HTERT RPE-1 (cell line): ENCODE data around the gene PDE6A.
"Not testable (repeated sequence)": the region's sequence is repeated elsewhere in the genome, so short reads cannot be mapped to it uniquely, and the experiment has no call there.

ENCODE experiments used
- in situ Hi-C: fragments of 300-500 bp; cut with MboI; formaldehyde crosslinking; loops from 4 replicates; pipeline ENCODE4 v1.14.3; 2020; ENCODE audit warnings: low sequenced_read_pairs

PDE6A gene

DNA sequence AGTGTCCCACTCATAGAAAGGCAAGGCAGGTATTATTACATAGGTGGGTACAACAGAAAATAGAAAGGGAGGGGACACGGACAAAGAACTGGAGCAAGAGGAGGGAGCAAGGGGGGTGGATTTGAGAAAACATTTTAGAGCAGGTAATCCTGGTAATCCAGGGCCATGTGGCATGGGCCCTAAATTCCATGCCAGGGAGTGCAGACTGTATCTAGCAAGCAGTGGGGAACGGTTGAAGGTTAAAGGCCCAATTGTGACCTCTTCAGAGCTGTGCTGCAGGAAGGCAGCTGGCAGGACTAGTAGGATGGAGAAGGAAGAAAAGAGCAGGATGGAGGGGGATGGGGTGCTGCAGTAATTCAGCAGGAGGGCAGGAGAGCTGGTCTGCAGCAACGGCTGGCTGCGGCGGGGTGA, 75.2 kb downstream of the PDE6A start:
- in situ Hi-C loops: no loop called here

DNA sequence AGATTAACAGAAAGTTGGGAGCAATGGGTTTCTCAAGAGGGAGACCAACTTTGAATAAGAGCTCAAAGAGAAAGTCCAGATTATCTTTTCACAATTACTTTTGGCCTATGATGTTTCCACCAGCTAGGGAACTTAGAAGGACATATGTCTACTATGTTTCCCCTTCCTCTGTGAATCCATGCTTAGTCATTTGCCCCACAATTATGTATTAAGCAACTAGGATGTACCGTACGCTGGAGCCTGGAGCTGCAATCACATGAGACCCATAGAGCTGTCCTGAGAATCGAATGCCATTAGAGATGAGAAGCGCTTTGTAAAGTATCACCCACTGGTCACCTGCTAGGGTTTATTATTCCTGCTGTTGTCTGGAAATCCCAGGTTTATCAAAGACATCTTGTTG, 78.8 kb downstream of the PDE6A start:
- in situ Hi-C loops: no loop called here

DNA sequence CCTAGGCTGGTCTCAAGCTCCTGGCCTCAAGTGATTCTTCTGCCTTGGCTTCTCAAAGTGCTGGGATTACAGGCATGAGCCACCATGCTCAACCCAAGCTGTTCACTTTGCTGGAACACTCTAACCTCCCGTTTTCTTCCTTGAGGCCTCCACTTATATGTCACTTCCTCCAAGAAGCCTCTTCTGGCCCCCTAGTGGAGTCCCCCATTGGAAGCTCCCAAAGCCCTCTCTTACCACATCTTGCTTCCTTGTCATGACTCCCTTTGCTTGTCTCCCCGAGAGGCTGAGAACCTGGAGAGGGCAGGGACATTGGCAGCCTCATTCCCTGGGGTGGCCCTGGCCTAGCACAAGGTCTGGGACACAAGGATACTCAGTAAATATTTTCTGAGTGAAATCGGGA, 80.8 kb downstream of the PDE6A start:
- in situ Hi-C loops: no loop called here

DNA sequence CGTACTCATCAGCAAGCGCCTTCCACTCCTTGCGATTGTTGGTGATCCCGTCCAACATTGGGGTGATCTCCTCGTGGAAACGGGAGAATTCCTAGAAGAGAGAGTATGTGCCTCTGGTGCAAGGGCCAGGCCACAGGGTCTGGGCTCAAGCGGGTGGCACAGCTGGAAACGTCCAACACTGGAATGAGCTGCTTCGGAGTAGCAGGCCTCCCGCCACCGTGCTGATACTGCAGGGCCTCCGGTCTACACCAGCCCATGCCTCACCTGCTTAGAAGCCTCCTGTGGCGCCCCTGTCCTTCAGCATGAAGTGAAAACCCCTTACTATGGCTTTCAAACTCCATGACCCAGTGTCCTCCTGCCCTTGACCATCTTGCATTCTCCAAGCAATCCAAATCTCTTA, 81.4 kb downstream of the PDE6A start:
- in situ Hi-C loops: no loop called here

DNA sequence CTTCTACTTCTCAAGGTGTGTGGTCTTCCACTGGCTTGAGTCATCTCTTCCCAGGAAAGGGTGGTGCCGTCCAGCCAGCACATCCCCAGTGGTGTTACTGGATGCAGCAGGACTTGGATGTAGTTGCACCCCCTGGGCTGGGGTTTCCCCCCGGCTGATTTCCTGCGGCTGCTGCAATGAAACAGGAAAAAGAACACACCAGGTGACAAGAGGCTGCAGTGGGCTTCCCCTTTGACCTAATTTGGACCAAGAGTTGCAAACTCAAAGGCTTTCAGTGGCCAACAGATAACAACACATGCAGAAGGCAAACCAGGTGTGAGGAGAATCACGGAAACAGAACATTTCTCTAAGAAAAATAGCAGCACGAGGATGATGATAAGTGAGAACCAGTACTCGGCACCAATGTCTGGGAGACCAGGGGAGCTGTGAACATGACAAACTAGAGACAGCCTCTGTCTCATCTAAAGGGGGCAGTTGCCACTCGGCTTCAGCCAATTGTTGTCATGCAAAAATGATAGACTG, 83.7 kb downstream of the PDE6A start:
- in situ Hi-C loops: no loop called here

DNA sequence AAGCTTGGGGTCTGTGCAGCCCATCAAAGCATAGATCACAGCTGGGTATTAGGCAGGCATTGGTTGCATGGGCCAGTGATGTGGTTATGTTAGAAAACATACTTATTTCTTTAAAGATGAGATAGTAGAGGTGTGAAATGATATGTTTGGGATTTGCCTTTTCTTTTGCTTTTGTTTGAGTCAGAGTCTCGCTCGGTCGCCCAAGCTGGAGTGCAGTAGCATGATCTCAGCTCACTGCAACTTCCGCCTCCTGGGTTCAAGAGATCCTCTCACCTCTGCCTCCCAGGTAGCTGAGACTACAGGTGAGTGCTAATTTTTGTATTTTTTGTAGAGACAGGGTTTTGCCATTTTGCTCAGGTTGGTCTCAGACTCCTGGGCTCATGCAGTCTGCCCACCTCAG, 84.8 kb downstream of the PDE6A start:
- in situ Hi-C loops: no loop called here

DNA sequence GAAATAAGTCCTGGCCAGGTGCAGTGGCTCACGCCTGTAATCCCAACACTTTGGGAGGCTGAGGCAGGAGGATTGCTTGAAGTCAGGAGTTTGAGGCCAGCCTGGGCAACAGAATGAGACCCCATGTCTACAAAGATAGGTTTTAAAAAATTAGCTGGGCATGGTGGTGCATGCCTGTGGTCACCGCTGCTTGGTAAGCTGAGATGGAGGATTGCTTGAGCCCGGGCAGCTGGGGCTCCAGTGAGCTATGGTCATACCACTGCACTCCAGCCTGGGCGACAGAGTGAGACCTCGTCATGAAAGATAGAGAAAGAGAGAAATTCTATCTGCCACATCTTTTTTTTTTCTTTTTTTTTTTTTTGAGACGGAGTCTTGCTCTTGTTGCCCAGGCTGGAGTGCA, 86.1 kb downstream of the PDE6A start:
- in situ Hi-C loops: not testable (repeated sequence)

DNA sequence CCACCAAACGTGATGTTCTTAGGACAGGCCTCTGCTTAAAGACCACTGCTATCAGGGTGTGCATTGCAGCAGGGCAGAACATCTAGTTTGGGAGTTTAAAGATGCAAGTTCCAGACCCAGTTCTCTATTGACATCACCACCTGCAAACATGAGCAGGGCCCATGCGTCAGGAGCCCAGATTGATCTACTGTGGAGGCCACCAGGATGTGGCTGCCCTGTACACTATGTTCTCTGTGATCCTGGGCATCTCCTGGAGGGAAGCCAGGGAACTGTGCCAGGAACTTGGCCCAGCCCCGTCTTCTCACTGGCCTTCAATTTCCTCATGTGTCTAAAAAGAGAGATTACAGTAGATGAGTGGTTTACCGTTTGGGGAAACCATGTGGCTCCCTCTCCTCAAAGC, 87.1 kb downstream of the PDE6A start:
- in situ Hi-C loops: no loop called here

DNA sequence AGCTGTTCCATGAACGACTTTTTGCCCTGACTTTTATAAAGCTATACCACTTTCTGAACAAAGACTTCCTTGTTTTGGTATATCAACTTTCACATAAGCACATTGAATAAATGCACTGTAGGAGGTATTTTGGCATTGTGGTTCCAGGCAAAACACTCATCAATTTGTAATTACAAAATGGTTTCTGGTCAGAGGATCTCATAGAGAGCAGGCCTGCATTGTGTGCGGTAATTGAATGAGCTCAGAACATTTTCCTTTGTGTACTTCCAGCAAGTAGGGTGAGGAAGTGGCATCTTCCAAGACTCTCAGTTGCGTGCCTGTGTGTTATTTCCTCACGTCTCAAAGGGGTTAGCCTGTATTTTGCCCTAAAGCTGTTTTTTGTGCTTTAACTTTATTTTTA, 89.2 kb downstream of the PDE6A start:
- in situ Hi-C loops: no loop called here

DNA sequence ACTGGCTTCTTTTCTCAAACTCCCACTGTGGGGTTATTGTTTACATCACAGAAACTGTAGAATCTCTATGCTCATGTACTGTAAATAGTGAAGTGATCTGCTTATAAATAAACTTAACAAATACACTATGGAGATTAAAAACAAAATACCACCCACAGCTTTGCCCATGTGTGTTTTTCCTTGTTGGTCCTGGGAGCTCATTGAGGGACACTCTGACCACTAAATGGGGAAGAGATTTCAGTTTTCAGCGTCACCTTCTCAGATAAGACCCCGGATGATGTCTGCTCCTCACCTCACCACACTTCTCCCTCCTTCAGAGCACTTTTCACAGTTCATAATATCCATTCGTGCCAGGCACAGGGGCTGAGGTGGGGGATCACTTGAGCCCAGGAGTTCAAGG, 89.7 kb downstream of the PDE6A start:
- in situ Hi-C loops: no loop called here

DNA sequence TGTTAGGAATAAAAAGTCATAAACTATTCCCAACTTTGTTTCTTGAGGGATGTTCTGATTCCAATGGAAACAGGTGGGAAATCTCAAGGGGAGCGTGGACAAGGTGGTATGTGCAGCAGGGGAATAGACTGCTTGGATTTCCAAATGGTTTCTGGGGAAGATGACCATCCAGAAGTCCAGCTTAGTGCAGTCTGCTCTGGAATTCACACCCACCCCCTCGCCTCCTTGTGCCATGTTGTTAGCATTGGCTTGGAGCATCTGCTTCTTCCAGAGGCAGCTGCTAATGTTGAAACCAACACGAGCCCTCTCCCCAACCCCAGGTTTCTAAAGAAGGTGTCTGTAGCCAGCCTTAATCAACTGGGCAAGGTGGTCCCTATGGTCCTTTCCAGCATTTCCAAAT, 90.9 kb downstream of the PDE6A start:
- in situ Hi-C loops: no loop called here

DNA sequence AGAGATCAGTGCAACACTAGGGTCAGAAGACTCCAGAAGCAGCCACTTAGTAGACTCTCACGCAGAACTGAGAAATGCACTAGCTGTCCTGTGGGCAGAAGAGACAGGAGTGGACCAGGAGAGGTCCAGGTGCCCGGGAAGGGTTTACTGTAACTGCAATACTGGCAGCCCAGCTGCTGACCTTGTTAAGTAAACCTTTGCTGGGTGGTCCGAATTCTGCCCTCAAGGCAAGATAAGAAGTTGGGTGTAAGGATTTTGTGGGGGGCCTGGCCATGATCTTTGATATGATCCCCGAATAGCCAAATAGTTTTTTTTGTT, 91.3 kb downstream of the PDE6A start:
- in situ Hi-C loops: no loop called here

DNA sequence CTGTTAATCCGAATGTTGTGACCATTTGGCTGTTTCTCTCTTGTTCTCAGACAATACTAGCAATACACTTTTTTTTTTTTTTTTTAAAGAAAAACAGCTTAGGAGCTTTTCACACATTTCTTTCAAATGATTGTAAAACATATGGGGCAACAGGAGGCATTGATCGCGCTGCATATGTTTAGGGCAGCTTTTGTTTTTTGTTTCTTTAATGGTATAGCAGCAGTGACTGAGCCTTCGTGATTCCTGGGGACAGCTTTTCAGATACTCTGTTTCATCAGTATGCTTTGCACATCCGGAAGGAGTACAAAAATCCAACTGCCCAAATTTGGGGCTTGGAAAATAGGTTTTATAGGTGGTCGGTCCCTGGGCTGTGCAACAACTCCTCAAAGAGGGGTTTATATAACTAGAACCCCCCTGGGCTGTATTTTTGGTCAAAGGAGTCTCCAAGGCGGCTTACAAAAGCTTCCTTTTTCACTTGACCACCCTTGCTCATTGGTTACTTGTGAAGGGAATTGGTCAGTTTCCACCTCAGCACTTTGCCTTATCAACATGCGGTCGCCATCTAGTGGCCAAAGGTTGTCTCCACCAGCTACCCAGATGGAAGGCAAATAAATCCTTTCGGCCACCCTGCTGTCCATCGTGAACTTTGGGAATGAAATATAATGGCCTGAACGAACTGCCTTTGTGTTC, 91.8 kb downstream of the PDE6A start:
- in situ Hi-C loops: no loop called here

DNA sequence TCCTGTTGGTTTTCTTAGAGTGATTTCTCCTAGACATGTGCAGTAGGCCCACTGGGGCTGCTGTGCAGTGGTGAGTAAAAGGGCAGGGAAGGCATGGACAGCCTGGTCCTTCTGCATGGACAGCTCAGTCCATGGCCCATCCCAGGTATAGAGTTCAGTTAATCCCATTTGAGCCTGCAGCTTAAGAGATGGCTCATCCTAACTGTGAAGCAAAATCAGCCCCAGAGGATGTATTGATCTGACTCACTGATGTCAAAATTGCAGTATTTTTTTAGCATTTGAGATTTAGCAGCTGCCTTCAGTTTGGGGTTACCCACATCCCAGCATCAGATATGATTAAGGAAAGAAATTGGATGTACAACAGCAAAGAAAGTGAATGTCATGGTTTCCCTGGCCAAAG, 93.4 kb downstream of the PDE6A start:
- in situ Hi-C loops: no loop called here

DNA sequence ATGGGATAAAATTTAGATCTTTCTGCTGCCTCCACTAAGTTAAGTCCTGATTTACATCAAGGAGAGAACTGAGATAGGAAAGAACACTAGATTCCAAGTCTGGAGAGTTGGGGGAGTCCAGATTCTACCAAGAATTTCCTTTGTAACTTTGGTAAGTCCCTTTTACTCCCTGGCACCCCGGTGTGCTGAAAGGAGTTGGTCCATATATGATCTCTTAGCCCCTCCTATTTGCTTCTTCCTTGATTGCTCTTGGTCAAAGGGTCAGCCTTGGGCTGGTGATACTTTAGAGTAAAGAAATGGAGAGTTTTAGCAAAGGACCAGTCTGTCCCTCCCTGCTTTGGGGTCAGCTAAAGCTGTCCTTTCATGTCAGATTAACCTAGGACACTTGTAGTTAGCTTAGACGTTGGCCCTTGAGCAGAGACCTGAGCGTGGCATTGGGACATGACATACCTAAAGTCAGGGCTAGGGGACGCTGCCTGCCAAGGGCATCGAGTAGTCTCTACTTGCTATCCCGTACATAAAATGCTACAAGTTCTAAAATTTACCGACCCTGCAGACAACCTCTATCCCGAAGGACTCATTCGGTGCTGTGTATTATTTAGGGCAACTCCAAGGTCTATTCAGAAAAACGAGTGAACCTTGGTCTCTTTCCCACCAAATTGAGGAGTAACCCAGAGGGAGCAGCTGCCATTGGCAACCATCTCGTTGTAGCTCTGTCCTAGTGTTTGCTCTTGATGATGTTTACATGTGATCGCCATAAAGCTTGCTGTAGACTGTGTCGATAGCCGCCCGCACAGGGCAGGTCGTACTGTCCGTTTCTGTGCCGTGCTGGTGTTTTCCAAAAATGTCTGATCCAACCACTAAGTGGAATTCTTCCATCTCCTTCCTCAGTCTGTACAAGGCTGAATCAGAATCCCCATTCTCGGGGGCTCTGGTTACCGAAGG, 94.4 kb downstream of the PDE6A start:
- in situ Hi-C loops: loop anchor here (25.0 kb wide), 1 partner anchor 213 kb away; no protein-coding TSS in a partner anchor

DNA sequence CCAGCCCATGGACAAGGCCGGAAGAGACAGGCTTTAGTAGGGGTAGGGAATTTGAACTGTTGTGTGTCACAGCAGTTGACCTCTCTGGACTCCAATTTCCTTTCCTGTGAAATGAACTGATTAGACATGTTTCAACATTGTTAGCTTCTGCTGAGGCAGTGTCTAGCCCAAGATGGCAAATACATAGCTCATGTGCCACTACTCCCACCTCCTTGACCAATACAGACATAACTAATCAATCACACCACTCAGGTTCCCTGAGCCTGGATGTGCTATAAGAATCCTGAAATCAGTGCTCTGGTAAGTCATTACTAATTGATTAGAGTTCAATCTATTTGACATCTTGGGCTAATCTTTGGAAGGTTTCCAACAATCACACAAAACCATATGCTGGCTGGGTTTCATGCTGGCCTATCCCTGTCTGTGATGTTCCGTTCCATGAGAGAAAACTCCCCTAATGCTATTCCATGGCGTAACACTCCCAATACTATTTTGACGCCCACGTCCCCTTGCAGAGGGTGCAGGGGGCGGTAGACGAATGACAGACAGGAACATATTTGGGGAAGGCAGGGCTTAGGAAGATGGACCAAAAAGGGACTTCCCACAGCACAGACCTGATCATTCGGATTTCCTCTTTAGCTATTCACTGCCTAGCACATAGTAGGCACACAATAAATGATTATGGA, 95.2 kb downstream of the PDE6A start:
- in situ Hi-C loops: loop anchor here (25.0 kb wide), 1 partner anchor 212 kb away; no protein-coding TSS in a partner anchor

DNA sequence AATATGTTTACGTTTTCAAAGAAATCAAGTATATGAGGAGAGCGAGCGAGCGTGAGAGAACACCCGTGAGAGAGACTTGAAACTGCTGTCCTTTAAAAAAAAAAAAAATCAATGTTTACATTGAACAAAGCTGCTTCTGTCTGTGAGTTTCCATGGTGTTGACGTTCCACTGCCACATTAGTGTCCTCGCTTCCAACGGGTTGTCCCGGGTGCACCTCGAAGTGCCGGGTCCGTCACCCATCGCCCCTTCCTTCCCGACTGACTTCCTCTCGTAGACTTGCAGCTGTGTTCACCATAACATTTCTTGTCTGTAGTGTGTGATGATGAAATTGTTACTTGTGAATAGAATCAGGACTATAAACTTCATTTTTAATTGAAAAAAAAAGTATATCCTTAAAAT, 97.0 kb downstream of the PDE6A start:
- in situ Hi-C loops: loop anchor here (25.0 kb wide), 1 partner anchor 210 kb away; no protein-coding TSS in a partner anchor

DNA sequence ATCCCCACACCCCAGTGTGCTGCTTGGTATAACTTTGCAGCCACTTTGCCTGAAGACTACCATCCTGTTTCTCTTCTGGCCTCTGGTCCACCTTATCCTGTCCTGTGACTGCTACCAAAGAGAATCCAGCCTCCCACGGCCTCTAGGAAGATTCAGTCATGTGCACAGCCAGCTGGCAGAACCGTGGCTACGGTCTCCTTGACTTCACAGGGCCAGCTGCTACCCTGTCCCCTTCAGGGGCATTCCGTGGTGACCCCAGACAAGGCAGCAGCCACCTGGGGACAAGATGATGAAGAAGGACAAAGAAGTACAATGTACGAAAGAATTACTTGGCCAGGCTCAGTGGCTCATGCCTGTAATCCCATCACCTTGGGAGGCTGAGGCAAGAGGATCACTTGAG, 98.6 kb downstream of the PDE6A start:
- in situ Hi-C loops: loop anchor here (25.0 kb wide), 1 partner anchor 209 kb away; no protein-coding TSS in a partner anchor

DNA sequence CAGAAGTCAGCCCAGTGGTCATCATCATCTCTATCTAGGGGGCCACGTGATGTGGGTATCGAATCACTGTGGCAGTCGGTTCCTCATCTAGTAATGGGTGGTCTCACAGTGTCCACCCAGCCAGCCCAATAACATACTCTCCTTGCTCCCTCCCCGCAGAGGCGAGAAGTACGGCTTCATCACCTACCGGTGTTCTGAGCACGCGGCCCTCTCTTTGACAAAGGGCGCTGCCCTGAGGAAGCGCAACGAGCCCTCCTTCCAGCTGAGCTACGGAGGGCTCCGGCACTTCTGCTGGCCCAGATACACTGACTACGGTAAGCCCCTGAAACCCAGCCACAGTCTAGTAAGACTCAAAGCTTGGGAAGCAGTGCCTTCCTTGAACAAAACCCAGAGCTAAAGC, 99.0 kb downstream of the PDE6A start:
- in situ Hi-C loops: loop anchor here (25.0 kb wide), 1 partner anchor 208 kb away; no protein-coding TSS in a partner anchor

DNA sequence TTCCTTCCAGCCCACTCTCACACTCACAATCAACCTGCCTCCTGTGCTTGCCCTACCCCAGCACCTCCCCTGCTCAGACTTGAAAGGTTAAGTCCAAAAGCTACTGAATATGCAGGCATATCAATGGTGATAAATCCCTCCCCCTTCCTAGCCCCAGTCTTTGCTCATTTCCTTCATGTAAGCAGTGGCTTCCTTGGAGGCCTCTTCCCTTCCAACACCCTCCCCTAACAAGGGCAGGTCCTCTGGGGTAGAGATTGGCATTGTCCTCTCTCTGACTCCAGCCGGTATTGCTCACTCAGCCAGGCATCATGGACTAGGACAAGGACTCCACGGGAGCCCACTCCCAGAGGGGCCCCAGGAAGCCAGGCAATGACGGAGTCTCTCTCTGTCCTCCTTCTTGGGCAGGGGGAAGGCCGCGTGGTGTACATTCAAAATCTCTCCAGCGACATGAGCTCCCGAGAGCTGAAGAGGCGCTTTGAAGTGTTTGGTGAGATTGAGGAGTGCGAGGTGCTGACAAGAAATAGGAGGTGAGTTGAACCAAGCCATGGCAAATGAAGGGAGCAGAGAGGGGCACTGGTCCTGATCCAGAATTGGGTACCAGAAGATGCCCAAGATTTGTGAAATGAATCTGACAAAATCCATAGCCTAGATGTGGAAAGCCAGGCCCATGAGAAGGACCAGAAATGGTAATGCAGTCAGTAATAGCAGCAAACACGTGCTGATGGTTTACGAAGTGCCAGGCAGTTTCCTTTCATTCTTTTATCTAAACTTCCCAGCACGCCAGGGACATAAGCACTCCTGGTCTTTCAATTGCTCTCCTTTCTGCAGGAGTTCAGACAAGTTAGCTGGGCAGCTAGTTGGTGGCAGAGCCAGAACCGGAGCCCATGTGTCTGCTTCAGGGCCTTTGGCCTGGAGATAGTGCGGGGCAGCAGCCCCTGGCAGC, 102.5 kb downstream of the PDE6A start:
- in situ Hi-C loops: loop anchor here (25.0 kb wide), 1 partner anchor 205 kb away; no protein-coding TSS in a partner anchor
